ENCODE measurements around the gene ANKRD31.

GRCh38 chr5:75200776-75201175 lies 35.9 kb downstream of the ANKRD31 start:
- TF ChIP-seq CTCF (IDR thresholded peaks at IDR 0.05), result no peak
- no peak for TF ChIP-seq POLR2A (IDR thresholded peaks at IDR 0.05)
- TF ChIP-seq POLR2AphosphoS5 (IDR thresholded peaks at IDR 0.05), result no peak
